Ishikawa (cell line): ENCODE results near the gene VEGFA.

ENCODE experiments used
- CEBPB ChIP-seq: IDR thresholded peaks from 2 replicates; pipeline ENCODE4 v1.6.1; 2012
- CREB1 ChIP-seq: IDR thresholded peaks from 2 replicates; pipeline ENCODE4 v1.6.1; 2012; ENCODE audit warnings: low read depth
- EGR1 ChIP-seq: IDR thresholded peaks from 2 replicates; pipeline ENCODE4 v1.6.1; 2012
- EP300 ChIP-seq: IDR thresholded peaks from 2 replicates; pipeline ENCODE4 v1.6.1; 2012; ENCODE audit warnings: borderline replicate concordance
- FOXM1 ChIP-seq: IDR thresholded peaks from 2 replicates; pipeline ENCODE4 v1.6.1; 2012; ENCODE audit warnings: low read depth, borderline replicate concordance
- NFIC ChIP-seq: IDR thresholded peaks from 2 replicates; pipeline ENCODE4 v1.6.1; 2012
- RAD21 ChIP-seq: IDR thresholded peaks from 2 replicates; pipeline ENCODE4 v1.6.1; 2012; ENCODE audit warnings: low read depth
- TAF1 ChIP-seq: IDR thresholded peaks from 2 replicates; pipeline ENCODE4 v1.6.1; 2012; ENCODE audit warnings: low read depth, mild to moderate bottlenecking
- TCF12 ChIP-seq: IDR thresholded peaks from 2 replicates; pipeline ENCODE4 v1.6.1; 2012; ENCODE audit warnings: low read depth
- TEAD4 ChIP-seq: IDR thresholded peaks from 2 replicates; pipeline ENCODE4 v1.6.1; 2012
- YY1 ChIP-seq: IDR thresholded peaks from 2 replicates; pipeline ENCODE4 v1.6.1; 2012; ENCODE audit warnings: low read depth
- ZBTB7A ChIP-seq: IDR thresholded peaks from 2 replicates; pipeline ENCODE4 v1.6.1; 2012; ENCODE audit warnings: low read depth
- TF ChIP-seq, protein P1 (sequence below): IDR thresholded peaks from 2 replicates; pipeline ENCODE4 v1.6.1; 2012; ENCODE audit warnings: low read depth, mild to moderate bottlenecking
- TF ChIP-seq, protein P2 (sequence below): IDR thresholded peaks from 2 replicates; pipeline ENCODE4 v1.6.1; 2012
- TF ChIP-seq, protein P3 (sequence below): IDR thresholded peaks from 2 replicates; pipeline ENCODE4 v1.6.1; 2012

Gene VEGFA

DNA sequence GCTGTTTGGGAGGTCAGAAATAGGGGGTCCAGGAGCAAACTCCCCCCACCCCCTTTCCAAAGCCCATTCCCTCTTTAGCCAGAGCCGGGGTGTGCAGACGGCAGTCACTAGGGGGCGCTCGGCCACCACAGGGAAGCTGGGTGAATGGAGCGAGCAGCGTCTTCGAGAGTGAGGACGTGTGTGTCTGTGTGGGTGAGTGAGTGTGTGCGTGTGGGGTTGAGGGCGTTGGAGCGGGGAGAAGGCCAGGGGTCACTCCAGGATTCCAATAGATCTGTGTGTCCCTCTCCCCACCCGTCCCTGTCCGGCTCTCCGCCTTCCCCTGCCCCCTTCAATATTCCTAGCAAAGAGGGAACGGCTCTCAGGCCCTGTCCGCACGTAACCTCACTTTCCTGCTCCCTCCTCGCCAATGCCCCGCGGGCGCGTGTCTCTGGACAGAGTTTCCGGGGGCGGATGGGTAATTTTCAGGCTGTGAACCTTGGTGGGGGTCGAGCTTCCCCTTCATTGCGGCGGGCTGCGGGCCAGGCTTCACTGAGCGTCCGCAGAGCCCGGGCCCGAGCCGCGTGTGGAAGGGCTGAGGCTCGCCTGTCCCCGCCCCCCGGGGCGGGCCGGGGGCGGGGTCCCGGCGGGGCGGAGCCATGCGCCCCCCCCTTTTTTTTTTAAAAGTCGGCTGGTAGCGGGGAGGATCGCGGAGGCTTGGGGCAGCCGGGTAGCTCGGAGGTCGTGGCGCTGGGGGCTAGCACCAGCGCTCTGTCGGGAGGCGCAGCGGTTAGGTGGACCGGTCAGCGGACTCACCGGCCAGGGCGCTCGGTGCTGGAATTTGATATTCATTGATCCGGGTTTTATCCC, at the start of gene VEGFA:
TSS of gene VEGFA (plus strand) at position 686 of the 846 bp plus-strand sequence.
- TF ChIP-seq, protein P1, sequence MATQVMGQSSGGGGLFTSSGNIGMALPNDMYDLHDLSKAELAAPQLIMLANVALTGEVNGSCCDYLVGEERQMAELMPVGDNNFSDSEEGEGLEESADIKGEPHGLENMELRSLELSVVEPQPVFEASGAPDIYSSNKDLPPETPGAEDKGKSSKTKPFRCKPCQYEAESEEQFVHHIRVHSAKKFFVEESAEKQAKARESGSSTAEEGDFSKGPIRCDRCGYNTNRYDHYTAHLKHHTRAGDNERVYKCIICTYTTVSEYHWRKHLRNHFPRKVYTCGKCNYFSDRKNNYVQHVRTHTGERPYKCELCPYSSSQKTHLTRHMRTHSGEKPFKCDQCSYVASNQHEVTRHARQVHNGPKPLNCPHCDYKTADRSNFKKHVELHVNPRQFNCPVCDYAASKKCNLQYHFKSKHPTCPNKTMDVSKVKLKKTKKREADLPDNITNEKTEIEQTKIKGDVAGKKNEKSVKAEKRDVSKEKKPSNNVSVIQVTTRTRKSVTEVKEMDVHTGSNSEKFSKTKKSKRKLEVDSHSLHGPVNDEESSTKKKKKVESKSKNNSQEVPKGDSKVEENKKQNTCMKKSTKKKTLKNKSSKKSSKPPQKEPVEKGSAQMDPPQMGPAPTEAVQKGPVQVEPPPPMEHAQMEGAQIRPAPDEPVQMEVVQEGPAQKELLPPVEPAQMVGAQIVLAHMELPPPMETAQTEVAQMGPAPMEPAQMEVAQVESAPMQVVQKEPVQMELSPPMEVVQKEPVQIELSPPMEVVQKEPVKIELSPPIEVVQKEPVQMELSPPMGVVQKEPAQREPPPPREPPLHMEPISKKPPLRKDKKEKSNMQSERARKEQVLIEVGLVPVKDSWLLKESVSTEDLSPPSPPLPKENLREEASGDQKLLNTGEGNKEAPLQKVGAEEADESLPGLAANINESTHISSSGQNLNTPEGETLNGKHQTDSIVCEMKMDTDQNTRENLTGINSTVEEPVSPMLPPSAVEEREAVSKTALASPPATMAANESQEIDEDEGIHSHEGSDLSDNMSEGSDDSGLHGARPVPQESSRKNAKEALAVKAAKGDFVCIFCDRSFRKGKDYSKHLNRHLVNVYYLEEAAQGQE, result no peak
- TF ChIP-seq, protein P2, sequence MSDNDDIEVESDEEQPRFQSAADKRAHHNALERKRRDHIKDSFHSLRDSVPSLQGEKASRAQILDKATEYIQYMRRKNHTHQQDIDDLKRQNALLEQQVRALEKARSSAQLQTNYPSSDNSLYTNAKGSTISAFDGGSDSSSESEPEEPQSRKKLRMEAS, result peak; percentile 78
- TF ChIP-seq TAF1, result peak; percentile 56; the same call in 1 of the 2 replicates
- TF ChIP-seq CEBPB, result no peak
- TF ChIP-seq RAD21, result peak; percentile 93
- TF ChIP-seq YY1, result no peak
- TF ChIP-seq, protein P3, sequence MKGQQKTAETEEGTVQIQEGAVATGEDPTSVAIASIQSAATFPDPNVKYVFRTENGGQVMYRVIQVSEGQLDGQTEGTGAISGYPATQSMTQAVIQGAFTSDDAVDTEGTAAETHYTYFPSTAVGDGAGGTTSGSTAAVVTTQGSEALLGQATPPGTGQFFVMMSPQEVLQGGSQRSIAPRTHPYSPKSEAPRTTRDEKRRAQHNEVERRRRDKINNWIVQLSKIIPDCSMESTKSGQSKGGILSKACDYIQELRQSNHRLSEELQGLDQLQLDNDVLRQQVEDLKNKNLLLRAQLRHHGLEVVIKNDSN, result no peak
- peak; percentile 97 for TF ChIP-seq ZBTB7A
- peak; percentile 46; the same call in 1 of the 2 replicates for TF ChIP-seq NFIC

DNA sequence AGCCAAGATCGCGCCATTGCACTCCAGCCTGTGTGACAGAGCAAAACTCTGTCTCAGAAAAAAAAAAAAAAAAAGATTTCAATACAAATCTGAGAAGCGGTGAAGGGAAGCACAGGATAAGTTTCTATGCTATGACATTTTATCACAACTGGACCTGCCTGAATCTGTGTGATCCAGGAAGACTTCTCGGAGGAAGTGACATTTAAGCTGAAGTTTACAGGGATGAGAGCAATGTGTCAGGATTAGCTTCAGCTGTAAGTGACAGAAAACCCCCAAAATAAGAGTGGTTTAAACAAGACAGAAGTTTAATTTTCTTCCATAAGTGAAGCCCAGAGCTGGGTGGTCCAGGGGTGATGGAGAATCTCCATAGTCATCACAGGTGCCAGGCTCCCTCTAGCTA, 49.0 kb upstream of the VEGFA start:
- no peak for TF ChIP-seq FOXM1
- TF ChIP-seq, protein P3, result no peak
- no peak for TF ChIP-seq ZBTB7A
- no peak for TF ChIP-seq RAD21
- no peak for TF ChIP-seq TEAD4
- TF ChIP-seq, protein P1, result no peak
- no peak for TF ChIP-seq TCF12
- no peak for TF ChIP-seq NFIC
- TF ChIP-seq EP300, result no peak

DNA sequence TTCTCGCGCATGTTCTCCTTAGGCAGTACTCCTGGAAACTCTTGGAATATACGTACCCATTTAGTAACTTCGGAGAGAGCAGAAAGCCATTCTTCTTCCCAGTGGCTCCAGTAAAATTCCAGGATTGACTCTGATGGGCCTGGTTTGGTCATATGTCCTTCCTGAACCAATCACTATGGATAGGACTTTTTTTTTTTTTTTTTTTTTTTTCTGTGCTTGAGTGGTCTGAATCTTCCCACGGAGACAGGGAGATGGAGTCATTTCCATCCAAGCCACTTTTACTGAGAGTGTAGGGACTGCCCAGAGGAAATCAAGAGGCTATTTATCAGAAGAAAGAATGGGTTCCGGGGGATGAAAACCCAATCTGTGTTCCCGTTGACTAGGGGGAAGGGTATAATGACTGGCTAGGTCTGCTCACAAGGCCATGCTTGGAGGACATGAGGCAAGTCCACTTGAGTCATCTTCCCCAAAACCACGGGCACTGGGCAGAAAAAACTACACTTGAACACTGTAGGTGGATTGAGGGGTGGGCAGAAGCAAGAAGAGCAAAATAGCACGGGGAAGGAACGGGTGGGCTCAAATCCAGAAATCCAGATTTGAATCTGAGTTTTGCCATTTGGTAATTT, 47.0 kb upstream of the VEGFA start:
- TF ChIP-seq CEBPB (no peak), EP300 (no peak), CREB1 (no peak), NFIC (no peak), TCF12 (no peak), YY1 (no peak)

DNA sequence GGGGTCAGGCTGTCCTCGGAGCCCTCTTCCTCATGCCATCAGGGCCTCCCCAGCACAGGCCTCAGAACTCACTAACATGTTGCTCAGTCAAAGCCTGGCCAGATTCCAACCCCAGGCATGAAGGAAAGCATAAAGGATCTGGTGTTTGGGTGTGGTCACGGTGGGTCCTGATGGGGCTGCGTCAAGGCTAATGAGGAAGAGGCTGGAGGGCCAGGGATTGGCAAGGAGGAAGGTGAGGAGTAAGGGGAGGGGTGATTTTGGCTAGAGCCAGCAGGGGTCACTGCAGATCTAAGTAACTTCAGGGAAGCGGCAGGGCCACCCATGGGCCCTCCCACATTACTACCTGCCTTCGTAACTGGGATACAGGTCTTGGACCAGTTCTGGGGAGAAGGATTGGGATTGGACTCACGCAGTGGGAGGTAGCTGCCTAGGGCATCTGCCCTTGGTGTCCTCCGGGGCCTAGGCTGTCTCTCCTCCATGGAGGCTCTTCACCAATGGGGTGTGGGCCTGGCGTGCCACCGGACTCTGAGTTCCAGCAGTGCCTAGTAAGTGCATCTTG, 46.2 kb upstream of the VEGFA start:
- TF ChIP-seq RAD21 (peak; percentile 87), YY1 (no peak)

DNA sequence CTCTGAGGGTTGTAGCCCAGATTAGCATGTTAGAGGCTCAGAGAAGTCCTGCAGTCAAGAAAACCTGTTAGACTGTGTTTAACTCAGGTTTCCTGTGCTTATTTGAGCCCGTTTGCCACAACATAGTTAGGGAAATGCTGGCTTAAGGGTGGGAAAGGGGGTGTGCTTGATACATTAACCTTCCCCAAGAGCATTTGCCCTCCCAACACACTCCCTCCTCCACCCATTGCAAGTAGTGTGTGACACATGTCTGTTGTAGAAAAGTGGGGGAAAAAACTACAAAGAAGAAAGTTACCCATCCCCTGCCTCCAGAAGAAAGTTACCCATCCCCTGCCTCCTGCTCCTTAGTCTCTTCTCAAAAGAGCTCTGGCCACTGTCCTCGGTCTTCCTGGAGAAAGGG, 45.7 kb upstream of the VEGFA start:
- TF ChIP-seq RAD21 (no peak), CREB1 (no peak), EGR1 (no peak), CEBPB (no peak), EP300 (no peak), FOXM1 (no peak)

DNA sequence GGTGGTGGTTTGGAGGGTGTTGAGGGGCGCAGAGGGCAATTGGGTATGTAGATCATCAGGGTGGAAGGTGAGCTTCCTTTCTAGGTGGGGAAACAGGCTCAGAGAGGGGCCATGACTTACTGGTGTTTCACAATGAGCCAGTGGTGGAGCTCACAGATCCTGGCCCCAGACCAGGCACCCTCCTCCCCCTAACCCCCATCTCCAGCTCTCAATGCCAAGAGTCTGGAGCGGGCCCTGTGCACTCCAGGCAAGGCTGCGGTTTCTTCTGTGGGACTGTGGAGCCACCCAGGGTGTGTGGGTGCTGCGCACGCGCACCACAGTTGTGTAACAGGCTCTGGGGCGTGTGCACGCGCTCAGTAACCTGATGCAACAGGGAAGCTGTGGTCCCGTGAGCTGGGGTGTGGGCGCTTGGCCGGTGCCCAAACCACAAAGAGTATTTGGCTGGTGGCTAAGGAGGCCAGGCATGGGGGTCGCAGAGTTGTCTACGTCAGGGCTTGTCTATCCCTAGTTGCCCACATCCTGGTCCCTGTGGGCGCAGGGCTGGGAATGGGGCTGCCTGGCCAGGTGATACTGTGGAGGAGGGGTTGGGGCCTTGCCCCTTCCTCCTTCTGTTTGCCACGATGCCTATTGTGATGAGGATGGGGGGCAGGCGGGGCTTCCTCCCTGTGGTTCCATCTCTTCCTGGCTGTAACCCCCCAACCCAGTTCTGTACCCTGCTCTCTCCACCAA, 44.9 kb upstream of the VEGFA start:
- TF ChIP-seq, protein P1, result no peak
- TF ChIP-seq EP300 (peak; percentile 72; the same call in 1 of the 2 replicates), CEBPB (peak; percentile 93), RAD21 (no peak), YY1 (no peak), EGR1 (peak; percentile 76), ZBTB7A (peak; percentile 86), TEAD4 (peak; percentile 48; the same call in 1 of the 2 replicates), NFIC (peak; percentile 95), TCF12 (peak; percentile 78), CREB1 (no peak), FOXM1 (no peak), TAF1 (peak; percentile 35)
- TF ChIP-seq, protein P3, result peak; percentile 74
- TF ChIP-seq, protein P2, result peak; percentile 89
